MM.1S (cell line): ENCODE measurements around the gene FBXW4.

ENCODE experiments used
- DNase-seq: peaks from one replicate; pipeline ENCODE4 v3.0.0-alpha.2; 2015
- H2AFZ ChIP-seq: fragments of 300-600 bp; sonication (generic); 2 replicates; pipeline ENCODE4 v1.6.0; 2016; ENCODE audit warnings: antibody characterized with exemption, low read length
- H3F3A ChIP-seq: fragments of 300-600 bp; sonication (generic); 2 replicates; pipeline ENCODE4 v1.6.1; 2016; ENCODE audit warnings: mild to moderate bottlenecking, antibody characterized with exemption, low read length, moderate library complexity, mixed read lengths; ENCODE audit not compliant: insufficient read depth
- H3K27ac ChIP-seq: fragments of 300-600 bp; sonication (generic); 2 replicates; pipeline ENCODE4 v1.5.1; 2016; ENCODE audit warnings: mild to moderate bottlenecking, low read length
- H3K27me3 ChIP-seq: fragments of 300-600 bp; sonication (generic); replicated peaks from 2 replicates; pipeline ENCODE4 v1.6.0; 2016; ENCODE audit warnings: low read length; ENCODE audit not compliant: insufficient read depth
- H3K36me3 ChIP-seq: fragments of 300-600 bp; sonication (generic); replicated peaks from 2 replicates; pipeline ENCODE4 v1.6.1; 2016; ENCODE audit warnings: mild to moderate bottlenecking, low read length, mixed read lengths; ENCODE audit not compliant: insufficient read depth
- H3K4me1 ChIP-seq: fragments of 300-600 bp; sonication (generic); 2 replicates; pipeline ENCODE4 v1.6.1; 2016; ENCODE audit warnings: low read length, mixed read lengths
- H3K4me2 ChIP-seq: fragments of 300-600 bp; sonication (generic); 2 replicates; pipeline ENCODE4 v1.6.0; 2016; ENCODE audit warnings: low read depth, low read length
- H3K4me3 ChIP-seq: fragments of 300-600 bp; sonication (generic); 2 replicates; pipeline ENCODE4 v1.5.1; 2016; ENCODE audit warnings: low read length, mixed read lengths
- H3K79me2 ChIP-seq: fragments of 300-600 bp; sonication (generic); 2 replicates; pipeline ENCODE4 v1.6.1; 2016; ENCODE audit warnings: mixed run types, low read length, mixed read lengths
- H3K9ac ChIP-seq: fragments of 300-600 bp; sonication (generic); 2 replicates; pipeline ENCODE4 v1.6.1; 2016; ENCODE audit warnings: low read length, mixed read lengths
- H3K9me2 ChIP-seq: fragments of 300-600 bp; sonication (generic); replicated peaks from 2 replicates; pipeline ENCODE4 v1.6.1; 2016; ENCODE audit warnings: mild to moderate bottlenecking, low read length, mixed read lengths; ENCODE audit not compliant: insufficient read depth
- H3K9me3 ChIP-seq: fragments of 300-600 bp; sonication (generic); replicated peaks from 2 replicates; pipeline ENCODE4 v1.6.1; 2016; ENCODE audit warnings: mild to moderate bottlenecking, low read length, mixed read lengths; ENCODE audit not compliant: insufficient read depth
- H4K20me1 ChIP-seq: fragments of 300-600 bp; sonication (generic); 2 replicates; pipeline ENCODE4 v1.6.1; 2016; ENCODE audit warnings: mild to moderate bottlenecking, low read length, moderate library complexity, mixed read lengths; ENCODE audit not compliant: insufficient read depth
- CTCF ChIP-seq: fragments of 300-600 bp; sonication (generic); IDR thresholded peaks from 2 replicates; pipeline ENCODE4 v1.5.1; 2016; ENCODE audit warnings: antibody characterized with exemption, low read length, mixed read lengths
- EZH2 ChIP-seq: fragments of 300-600 bp; sonication (generic); optimal IDR thresholded peaks from 2 replicates; pipeline ENCODE3; 2017; ENCODE audit warnings: low read depth, mild to moderate bottlenecking, antibody characterized with exemption, low read length, mixed read lengths
- EZH2phosphoT487 ChIP-seq: fragments of 300-600 bp; sonication (generic); IDR thresholded peaks from 2 replicates; pipeline ENCODE4 v1.6.1; 2018; ENCODE audit warnings: antibody characterized with exemption, low read length

The FBXW4 gene

DNA sequence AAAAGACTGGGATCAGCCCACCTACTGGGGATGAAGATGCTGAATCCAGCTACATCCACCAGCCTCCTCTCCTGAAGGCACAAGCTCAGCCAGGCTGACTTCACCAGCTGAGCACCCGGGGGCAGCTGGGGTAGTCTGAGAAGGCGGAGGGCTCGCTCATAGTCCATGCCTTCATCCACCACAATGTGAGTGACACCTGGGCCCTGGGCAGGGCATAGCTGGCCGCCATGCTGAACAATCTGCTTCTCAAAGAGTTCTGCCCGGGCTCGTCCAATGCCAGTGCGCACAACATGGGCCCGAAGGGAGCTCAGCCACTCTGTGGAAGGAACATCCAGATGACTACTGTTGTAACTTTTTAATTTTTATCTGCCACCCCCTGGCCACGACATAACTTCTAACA, 109.1 kb downstream of the FBXW4 start:
- H3K79me2 ChIP-seq = peaks cover 11% of the 10 kb centered on the region
- no peaks in the 10 kb centered on the region for H3K9me2 ChIP-seq
- H3F3A ChIP-seq = peaks cover 12% of the 10 kb centered on the region
- no peak overlapping the region for H2AFZ ChIP-seq
- H3K4me3 ChIP-seq = no peak overlapping the region
- no peaks in the 10 kb centered on the region for H3K27me3 ChIP-seq
- H3K36me3 ChIP-seq = no peaks in the 10 kb centered on the region; the same call in 1 of the 2 replicates
- DNase-seq = no peak
- peaks cover 21% of the 10 kb centered on the region for H3K4me1 ChIP-seq
- no peak overlapping the region for H3K9ac ChIP-seq
- no peak overlapping the region for H3K27ac ChIP-seq
- no peaks in the 10 kb centered on the region for H3K9me3 ChIP-seq
- H4K20me1 ChIP-seq = no peaks in the 10 kb centered on the region
- TF ChIP-seq EZH2 (no peak), CTCF (no peak), EZH2phosphoT487 (no peak)
- no peak overlapping the region for H3K4me2 ChIP-seq

- Histone ChIP-seq H3K9me2 (no peaks in the 10 kb centered on the region), H3K4me3 (no peak overlapping the region), H3K27ac (peak overlapping the region; percentile 8; the same call in 1 of the 2 replicates), H3K4me2 (peak overlapping the region; percentile 46), H3K9ac (no peak overlapping the region), H3K9me3 (no peaks in the 10 kb centered on the region), H3K4me1 (peaks cover 17% of the 10 kb centered on the region), H2AFZ (no peak overlapping the region), H4K20me1 (no peaks in the 10 kb centered on the region), H3K79me2 (no peaks in the 10 kb centered on the region), H3K27me3 (no peaks in the 10 kb centered on the region), H3F3A (peaks cover 12% of the 10 kb centered on the region), H3K36me3 (no peaks in the 10 kb centered on the region; the same call in 1 of the 2 replicates)
- DNase-seq = peak; percentile 61
- TF ChIP-seq CTCF (no peak), EZH2 (no peak), EZH2phosphoT487 (no peak)
Observed at GRCh38 chr10:101580486-101581399, 114.2 kb downstream of the FBXW4 start.

DNA sequence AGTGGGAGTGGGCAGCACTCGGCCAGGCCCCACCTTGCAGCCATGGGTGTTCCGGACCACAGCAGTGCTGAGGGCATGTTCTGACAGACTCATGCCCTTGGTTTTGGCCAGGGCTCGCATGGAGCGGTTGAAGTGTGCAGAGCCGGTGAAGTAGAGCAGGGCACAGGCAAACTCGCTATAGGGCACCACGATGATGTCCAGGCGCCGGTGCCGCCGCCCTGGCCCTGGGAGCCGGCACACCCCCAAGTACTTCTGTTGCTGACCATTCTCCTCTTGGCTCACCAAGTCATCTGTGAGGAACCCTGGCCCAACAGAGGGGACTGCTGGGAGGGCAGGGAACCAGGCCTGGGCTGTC, 115.5 kb downstream of the FBXW4 start:
- no peaks in the 10 kb centered on the region for H4K20me1 ChIP-seq
- no peaks in the 10 kb centered on the region for H3K27me3 ChIP-seq
- H3K27ac ChIP-seq = no peak overlapping the region
- H3K9me3 ChIP-seq = no peaks in the 10 kb centered on the region
- H3K36me3 ChIP-seq = no peaks in the 10 kb centered on the region; the same call in 1 of the 2 replicates
- H2AFZ ChIP-seq = no peak overlapping the region
- no peak overlapping the region for H3K9ac ChIP-seq
- no peaks in the 10 kb centered on the region for H3K79me2 ChIP-seq
- peaks cover 12% of the 10 kb centered on the region for H3F3A ChIP-seq
- H3K4me1 ChIP-seq = peaks cover 17% of the 10 kb centered on the region
- DNase-seq = no peak
- H3K4me3 ChIP-seq = no peak overlapping the region
- H3K9me2 ChIP-seq = no peaks in the 10 kb centered on the region
- H3K4me2 ChIP-seq = no peak overlapping the region
- TF ChIP-seq EZH2 = no peak
- no peak for TF ChIP-seq CTCF
- no peak for TF ChIP-seq EZH2phosphoT487
